ENCODE results near the gene CFAP68. TPM values are rescaled to one million over a fixed set of nuclear protein-coding genes. Genes with fewer than 3 reads are reported as not detected.

Gene CFAP68
- total and polyA plus RNA-seq, 2 experiments from 2014 or later, result 9.9 to 52.8 TPM

DNA sequence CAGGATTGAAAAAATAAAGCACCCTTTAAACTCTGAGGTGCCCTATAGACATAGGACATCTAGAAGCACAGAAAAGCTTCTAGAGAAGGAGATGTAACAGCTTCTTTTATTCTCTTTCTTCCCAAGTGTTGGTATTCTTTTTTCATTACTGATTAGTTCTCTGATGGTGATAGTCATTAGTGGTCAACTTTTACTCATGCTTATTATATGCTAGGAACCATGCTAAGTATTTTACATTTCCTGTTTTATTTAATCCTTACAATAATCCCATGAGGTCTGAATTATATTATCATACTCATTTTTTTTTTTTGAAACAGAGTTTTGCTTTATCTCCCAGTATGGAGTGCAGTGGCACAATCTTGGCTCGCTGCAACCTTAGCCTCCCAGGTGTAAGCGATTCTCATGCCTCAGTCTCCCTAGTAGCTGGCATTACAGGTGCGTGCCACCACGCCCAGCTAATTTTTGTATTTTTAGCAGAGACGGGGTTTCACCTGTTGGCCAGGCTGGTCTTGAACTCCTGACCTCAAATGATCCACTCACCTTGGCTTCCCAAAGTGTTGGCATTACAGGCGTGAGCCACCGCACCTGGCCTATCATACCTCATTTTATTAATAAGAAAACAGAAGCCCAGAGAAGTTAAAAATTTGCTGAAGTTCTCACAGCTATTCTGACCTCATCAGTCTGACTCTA is 42.3 kb downstream of the CFAP68 start:
- Histone ChIP-seq H3F3A (replicated peaks; ENCODE audit: low read depth) (peaks cover 3% of the 10 kb centered on the region), H3K4me3 (no peak overlapping the region), H3K36me3 (ENCODE audit: insufficient read depth) (no peaks in the 10 kb centered on the region), H3K27ac (ENCODE audit: low read depth) (no peak overlapping the region), H3K4me2 (no peak overlapping the region), H4K20me1 (replicated peaks; ENCODE audit: insufficient read depth) (no peaks in the 10 kb centered on the region), H3K4me1 (ENCODE audit: insufficient read depth) (peaks cover 28% of the 10 kb centered on the region), H3K27me3 (ENCODE audit: insufficient read depth) (no peaks in the 10 kb centered on the region), H3K9me2 (ENCODE audit: insufficient read depth) (no peaks in the 10 kb centered on the region), H2AFZ (no peak overlapping the region), H3K79me2 (replicated peaks; ENCODE audit: insufficient read depth) (no peaks in the 10 kb centered on the region)
- TF ChIP-seq, protein P1, sequence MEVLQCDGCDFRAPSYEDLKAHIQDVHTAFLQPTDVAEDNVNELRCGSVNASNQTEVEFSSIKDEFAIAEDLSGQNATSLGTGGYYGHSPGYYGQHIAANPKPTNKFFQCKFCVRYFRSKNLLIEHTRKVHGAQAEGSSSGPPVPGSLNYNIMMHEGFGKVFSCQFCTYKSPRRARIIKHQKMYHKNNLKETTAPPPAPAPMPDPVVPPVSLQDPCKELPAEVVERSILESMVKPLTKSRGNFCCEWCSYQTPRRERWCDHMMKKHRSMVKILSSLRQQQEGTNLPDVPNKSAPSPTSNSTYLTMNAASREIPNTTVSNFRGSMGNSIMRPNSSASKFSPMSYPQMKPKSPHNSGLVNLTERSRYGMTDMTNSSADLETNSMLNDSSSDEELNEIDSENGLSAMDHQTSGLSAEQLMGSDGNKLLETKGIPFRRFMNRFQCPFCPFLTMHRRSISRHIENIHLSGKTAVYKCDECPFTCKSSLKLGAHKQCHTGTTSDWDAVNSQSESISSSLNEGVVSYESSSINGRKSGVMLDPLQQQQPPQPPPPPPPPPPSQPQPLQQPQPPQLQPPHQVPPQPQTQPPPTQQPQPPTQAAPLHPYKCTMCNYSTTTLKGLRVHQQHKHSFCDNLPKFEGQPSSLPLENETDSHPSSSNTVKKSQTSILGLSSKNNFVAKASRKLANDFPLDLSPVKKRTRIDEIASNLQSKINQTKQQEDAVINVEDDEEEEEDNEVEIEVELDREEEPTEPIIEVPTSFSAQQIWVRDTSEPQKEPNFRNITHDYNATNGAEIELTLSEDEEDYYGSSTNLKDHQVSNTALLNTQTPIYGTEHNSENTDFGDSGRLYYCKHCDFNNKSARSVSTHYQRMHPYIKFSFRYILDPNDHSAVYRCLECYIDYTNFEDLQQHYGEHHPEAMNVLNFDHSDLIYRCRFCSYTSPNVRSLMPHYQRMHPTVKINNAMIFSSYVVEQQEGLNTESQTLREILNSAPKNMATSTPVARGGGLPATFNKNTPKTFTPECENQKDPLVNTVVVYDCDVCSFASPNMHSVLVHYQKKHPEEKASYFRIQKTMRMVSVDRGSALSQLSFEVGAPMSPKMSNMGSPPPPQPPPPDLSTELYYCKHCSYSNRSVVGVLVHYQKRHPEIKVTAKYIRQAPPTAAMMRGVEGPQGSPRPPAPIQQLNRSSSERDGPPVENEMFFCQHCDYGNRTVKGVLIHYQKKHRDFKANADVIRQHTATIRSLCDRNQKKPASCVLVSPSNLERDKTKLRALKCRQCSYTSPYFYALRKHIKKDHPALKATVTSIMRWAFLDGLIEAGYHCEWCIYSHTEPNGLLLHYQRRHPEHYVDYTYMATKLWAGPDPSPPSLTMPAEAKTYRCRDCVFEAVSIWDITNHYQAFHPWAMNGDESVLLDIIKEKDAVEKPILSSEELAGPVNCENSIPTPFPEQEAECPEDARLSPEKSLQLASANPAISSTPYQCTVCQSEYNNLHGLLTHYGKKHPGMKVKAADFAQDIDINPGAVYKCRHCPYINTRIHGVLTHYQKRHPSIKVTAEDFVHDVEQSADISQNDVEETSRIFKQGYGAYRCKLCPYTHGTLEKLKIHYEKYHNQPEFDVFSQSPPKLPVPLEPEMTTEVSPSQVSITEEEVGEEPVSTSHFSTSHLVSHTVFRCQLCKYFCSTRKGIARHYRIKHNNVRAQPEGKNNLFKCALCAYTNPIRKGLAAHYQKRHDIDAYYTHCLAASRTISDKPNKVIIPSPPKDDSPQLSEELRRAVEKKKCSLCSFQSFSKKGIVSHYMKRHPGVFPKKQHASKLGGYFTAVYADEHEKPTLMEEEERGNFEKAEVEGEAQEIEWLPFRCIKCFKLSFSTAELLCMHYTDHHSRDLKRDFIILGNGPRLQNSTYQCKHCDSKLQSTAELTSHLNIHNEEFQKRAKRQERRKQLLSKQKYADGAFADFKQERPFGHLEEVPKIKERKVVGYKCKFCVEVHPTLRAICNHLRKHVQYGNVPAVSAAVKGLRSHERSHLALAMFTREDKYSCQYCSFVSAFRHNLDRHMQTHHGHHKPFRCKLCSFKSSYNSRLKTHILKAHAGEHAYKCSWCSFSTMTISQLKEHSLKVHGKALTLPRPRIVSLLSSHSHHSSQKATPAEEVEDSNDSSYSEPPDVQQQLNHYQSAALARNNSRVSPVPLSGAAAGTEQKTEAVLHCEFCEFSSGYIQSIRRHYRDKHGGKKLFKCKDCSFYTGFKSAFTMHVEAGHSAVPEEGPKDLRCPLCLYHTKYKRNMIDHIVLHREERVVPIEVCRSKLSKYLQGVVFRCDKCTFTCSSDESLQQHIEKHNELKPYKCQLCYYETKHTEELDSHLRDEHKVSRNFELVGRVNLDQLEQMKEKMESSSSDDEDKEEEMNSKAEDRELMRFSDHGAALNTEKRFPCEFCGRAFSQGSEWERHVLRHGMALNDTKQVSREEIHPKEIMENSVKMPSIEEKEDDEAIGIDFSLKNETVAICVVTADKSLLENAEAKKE (CRISPR knock-in tag; IDR thresholded peaks at IDR 0.05), result no peak
- TF ChIP-seq CREB1 (CRISPR knock-in tag; IDR thresholded peaks at IDR 0.05; ENCODE audit: low read depth) (no peak), ZNF331 (CRISPR knock-in tag; IDR thresholded peaks at IDR 0.05; ENCODE audit: low read depth) (no peak), EZH2 (IDR thresholded peaks at IDR 0.05; ENCODE audit: low read depth, unreplicated experiment) (no peak), STAT1 (IDR thresholded peaks at IDR 0.05; ENCODE audit: unreplicated experiment) (no peak), EZH2phosphoT487 (IDR thresholded peaks at IDR 0.05; ENCODE audit: unreplicated experiment) (no peak), ETS1 (IDR thresholded peaks at IDR 0.05) (no peak), REST (IDR thresholded peaks at IDR 0.05; ENCODE audit: unreplicated experiment) (no peak), ZNF114 (CRISPR knock-in tag; IDR thresholded peaks at IDR 0.05) (no peak), NANOG (IDR thresholded peaks at IDR 0.05; ENCODE audit: borderline replicate concordance) (no peak), POLR2AphosphoS5 (IDR thresholded peaks at IDR 0.05; ENCODE audit: low read depth) (no peak), CTCF (conservative IDR thresholded peaks at IDR 0.05; ENCODE audit: low read depth in 2 of 2) (no peak), JUNB (IDR thresholded peaks at IDR 0.05; ENCODE audit: unreplicated experiment) (no peak)
- DNase-seq (ENCODE audit: low spot score), result no peak
- Mint-ChIP-seq H3K36me3 (ENCODE audit: low read depth) (no peaks in the 10 kb centered on the region), H3K27ac (no peak overlapping the region), H3K4me3 (no peak overlapping the region), H3K4me1 (peaks cover 45% of the 10 kb centered on the region), H3K9me3 (peaks cover 3% of the 10 kb centered on the region; the same call in 1 of the 3 replicates), H3K27me3 (ENCODE audit: insufficient read depth, low read depth, poor library complexity) (peaks cover 6% of the 10 kb centered on the region)
- ATAC-seq, result no peak

All from GM23338 (cell line).